Stimulated activated CD8-positive, alpha-beta memory T cell treated with anti-CD3 and anti-CD28 coated beads, Interleukin-12 subunit alpha, Interleukin-12 subunit beta, amount 100 ng/mL, for 24 hours (primary cell): Measurements from ENCODE around the gene SCN9A.
"Not testable (repeated sequence)": the region's sequence is repeated elsewhere in the genome, so short reads cannot be mapped to it uniquely, and the experiment has no call there.

ENCODE experiments used
- DNase-seq: peaks from one replicate; pipeline ENCODE4 v3.0.0-alpha.2; 2020; ENCODE audit errors: extremely low read depth

The SCN9A gene

DNA sequence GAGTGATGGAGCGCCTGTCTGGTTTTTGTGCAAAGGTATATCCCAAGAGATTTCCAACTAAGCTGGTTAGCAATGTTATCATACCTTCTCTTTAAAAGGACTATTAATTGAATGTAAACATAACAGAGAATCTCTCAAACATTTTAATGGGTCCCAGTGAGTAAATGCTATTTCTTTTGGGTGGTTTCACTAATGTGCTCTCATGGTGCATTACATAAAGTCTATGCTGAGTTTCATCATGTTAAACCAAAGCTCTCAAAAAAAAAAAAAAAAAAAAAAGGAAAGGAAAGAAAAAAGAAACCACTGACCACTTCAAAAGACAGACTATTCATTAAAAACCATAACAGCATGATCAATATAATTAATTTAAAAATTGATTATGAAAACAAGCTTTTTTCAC lies 128.8 kb downstream of the SCN9A start:
- no peak for DNase-seq

DNA sequence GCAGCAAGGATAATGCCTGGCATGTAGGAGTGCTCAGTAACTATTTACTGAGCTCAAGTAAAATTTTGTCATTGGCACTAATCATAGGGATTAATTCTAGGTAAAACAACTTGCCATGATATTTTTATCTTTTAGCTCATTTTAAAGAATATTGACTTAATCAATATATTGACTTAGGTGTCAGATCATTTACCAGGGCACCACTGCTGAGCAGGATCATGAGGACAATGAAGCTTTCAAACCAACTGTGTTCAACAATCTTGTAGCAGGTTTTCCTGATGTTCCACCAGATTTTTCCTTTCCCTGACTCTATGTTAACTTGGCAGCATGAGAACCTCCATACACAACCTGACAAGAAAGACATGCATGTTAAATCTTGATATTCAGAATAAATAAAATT lies 133.4 kb downstream of the SCN9A start:
- DNase-seq = no peak

DNA sequence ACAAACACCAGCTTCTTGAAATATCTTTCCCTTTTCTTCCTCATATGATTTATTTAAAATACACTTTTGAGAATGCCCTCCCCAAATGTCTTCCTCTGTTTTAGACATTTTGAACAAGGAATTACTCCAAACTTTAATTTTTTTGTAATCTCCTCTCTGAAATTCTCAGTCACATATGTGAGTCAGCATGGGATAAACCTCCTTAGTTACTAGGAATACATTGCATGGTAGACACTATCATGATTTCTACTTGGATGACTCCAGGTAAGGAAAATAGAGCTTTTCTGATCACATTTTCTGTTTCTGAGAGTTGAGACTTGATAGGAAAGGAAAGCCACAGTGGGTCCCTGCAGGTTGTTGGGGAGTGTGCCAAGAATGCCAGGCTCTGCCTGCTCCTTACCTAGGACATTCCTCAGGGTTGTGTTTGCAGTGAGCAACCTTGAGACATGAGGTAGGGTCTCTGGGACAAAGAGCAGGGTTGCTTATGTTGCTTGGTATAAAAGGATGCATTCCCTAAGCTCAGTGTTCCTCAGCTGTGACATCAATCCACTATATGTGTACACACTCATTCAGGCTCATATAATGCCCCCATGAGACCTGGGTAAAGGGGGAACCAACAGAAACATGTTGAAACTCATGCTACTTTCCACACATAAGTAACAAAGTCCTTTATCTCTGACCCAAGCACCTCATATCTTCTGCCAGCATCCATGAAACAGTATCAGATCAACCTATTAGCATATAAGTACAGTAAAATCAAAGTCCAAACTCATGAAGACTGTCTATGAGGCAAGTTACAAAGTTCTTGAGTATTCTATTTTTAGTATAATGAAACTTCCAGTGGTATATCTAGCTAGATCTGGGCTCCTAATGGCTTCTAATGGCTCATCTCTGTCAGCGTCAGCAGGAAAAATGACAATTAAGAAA lies 135.1 kb downstream of the SCN9A start:
- no peak for DNase-seq

DNA sequence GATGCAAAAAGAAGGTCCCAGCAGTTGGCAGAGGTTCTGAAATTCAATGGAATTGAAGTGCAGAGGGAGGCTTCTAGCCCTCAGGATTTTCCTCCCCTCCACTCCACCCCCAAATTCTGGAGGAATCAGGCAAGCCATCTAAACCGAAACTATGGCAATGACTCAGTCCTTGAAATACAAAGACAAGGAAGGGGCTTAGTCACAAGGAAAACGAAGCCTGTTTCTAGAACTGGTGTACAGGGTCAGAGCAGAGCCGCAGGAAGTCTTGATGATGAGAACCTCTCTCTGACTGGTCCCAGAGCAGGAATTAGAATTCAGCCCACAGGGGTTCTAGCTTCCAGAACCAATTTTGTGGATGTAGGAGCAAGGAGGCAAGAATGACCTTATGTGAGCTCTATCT lies 136.2 kb downstream of the SCN9A start:
- DNase-seq = no peak

DNA sequence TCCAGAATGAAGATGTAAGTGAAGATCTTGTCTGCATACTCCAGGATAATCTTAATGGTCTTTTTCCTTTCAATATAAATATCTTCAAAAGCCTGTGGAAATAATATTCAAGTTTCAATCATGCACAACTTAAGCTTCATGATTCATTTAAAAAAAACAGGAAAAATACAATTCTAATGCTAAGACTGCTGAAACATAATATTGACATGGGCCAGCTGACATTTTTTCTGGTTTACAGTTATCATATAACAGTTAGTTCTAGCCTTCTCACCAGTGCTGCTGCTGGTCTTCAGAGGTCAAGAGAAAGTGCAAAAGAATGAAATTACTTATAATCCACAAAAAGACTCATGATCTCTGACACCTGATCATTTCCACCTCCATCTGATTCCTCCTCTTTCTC lies 137.6 kb downstream of the SCN9A start:
- no peak for DNase-seq

DNA sequence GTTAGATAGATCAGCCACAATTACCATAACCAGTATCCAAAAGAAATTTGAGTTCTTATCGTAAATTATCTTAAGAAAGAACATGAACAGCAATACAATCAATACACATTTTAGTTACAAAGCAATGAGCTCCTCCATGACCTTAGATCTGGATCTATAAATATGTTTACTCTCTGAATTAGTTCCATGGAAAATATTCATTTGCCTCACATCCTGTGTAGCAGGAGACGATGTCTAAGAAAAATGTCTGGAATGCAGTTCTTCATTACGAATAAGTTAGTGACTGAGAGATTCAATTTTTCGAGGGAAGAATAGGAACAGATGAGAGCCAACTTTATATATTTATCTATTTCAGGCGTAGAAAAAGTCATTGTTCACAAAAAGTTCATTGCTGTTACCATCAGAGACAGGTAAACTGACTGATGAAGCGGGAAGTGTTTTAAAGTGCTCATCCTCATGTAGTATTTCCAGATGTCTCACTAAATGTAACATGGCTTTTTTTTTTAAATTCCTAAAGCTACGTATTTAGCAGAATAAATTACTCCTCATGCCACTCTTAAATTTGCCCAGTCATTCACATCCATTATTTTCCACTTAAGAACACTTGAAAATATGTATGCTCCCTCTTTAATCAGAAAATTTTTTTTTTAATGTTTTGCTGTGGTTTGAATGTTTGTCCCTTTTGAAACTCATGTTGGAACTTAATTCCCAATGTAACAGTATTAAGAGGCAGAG lies 141.5 kb downstream of the SCN9A start:
- DNase-seq = no peak

DNA sequence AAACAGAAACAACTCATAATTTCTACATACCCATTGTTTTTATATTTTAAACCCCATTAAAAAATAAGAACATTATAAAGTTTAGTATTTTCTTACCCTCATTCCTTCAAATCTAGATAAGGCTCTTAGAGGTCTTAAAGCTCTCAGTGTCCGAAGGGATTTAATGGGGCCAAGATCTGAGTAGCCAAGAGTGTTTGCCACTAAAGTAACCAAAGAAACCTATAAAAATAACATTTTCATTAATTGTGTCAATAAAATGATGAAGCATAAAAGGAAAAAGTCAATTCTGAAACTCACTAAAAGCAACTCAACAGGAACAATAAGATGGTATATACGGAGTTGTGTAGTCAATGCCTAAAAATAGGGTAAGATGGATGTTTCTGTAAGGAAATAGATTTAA lies 142.5 kb downstream of the SCN9A start:
- no peak for DNase-seq

DNA sequence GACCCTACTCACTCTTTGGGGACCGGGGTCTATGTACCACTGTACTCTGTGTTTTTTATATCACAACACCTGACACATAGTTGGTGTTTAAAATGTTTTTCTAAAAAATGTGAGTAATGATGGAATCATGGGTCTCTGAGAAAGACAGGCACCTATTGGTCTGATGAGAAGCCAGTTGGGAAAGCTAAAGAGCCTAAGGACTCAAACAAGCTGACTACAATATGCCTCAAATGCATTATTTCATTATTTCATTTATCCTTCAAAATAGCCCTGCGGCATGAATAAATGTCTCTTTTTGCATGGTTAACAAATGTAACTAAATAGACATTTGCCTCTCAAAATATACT lies 145.0 kb downstream of the SCN9A start:
- DNase-seq = no peak

DNA sequence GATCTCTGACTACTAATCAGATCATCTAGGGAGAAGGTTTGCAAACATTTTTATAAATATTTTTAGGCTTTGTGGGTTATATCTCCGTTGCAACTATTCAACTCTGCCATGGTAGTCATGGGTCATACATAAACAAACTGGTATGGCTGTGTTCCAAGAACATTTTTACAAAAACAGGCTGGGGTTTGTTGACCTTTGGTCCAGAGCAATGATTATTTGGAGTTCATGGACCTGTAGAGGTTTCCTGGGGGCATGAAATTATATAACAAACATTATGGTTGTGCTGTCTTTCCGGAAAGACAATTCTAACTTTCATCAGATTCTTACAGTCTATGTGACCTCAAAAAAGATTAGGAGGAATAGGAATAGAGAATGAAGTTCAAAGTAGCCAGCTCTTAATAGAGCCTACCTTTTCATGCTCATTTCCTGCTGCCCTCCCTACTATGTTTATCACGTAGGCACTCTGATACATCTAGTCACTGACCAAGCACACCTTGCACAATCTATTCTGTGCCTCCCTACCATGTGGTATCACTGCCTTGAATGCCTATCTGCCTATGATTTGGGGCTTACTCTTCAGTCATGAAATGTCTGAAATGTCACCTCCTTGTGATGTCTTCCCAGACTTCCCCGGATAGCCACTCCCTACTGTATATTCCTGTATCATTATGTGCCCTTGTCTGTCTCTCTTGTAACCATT lies 145.6 kb downstream of the SCN9A start:
- no peak for DNase-seq

DNA sequence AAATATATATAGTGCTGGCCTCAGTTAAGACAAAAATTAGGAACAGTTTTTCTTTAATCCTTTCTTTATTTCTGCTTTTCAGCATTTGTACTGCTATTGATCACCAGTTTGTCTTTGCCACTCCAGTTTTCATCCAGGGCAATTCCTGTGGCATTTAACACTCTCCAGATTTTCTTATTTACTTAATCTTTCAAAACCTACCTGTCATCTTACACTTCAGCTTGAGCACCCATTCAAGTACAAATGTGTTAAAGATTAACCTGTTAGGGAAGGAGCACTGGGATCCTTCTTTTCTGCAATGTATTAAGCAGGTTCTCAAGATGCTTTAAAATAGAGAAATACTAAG lies 146.1 kb downstream of the SCN9A start:
- DNase-seq = no peak

DNA sequence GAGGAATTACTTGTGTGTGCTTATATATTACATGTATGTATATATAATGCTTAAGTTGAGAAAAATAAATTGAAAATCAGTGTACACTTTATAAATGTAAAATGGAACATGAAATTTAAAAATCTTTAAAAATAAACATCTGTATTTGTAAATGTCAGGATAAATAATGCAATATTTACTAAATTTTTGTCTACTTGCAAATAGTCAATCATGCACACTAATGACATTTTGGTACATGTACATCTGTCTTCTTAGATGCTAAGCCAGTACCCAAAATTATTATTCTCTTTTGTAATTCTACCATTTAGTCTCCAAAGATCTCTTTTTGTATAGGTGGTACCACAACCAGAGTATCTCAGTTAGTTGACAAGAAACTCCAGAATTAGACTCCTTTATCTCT lies 151.5 kb downstream of the SCN9A start:
- no peak for DNase-seq

DNA sequence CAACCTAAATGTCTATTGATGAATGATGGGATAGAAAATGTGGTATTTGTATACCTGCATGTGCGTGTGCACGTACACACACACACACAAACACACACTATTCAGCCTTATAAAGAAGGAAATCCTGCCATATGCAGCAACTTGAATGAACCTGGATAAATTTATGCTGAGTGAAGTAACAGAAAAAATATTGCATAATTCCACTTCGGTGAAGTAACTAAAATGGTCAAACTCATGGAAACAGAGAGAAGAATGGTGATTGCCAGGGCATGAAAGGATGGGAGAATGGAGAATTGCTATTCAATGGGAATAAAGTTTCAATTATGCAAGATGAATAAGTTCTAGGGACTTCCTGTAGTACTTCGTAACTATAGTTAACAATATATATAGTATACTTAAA lies 152.4 kb downstream of the SCN9A start:
- DNase-seq = no peak

DNA sequence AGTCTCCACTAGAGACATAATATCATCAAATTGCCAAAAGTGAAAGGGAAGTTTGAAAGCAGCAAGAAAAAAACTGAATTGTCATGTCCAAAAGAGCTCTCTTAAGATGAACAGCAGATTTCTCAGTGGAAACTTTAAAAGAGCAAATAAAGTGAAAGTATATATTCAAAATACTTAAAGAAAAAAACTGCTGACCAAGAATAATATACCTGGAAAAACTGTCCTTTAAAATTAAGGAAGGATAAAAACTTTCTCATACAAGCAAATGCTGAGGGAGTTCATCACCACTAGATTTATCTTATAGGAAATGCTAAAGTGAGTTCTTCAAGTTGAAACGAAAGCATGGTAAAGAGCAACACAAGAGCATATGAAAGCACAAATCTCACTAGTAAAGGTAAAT lies 164.7 kb downstream of the SCN9A start:
- no peak for DNase-seq

DNA sequence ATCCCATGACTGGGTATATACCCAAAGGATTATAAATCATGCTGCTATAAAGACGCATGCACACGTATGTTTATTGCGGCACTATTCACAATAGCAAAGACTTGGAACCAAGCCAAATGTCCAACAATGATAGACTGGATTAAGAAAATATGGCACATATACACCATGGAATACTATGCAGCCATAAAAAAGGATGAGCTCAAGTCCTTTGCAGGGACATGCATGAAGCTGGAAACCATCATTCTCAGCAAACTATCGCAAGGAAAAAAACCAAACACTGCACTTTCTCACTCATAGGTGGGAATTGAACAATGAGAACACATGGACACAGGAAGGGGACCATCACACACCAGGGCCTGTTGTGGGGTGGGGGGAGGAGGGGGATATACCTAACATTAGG lies 165.8 kb downstream of the SCN9A start:
- DNase-seq = not testable (repeated sequence)

DNA sequence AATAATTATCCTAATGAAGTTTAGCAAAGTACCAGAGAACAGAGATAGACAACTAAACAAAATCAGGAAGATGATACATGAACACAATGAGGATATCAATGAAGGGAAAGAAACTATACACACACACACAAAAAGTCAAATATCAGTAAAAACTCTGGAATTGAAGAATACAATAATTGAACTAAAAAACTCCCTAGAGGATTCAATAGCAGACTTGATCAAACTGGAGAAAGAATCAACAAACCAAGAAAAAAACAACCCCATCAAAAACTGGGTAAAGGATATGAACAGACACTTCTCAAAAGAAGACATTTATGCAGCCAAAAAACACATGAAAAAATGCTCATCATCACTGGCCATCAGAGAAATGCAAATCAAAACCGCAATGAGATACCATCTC lies 166.4 kb downstream of the SCN9A start:
- DNase-seq = not testable (repeated sequence)

DNA sequence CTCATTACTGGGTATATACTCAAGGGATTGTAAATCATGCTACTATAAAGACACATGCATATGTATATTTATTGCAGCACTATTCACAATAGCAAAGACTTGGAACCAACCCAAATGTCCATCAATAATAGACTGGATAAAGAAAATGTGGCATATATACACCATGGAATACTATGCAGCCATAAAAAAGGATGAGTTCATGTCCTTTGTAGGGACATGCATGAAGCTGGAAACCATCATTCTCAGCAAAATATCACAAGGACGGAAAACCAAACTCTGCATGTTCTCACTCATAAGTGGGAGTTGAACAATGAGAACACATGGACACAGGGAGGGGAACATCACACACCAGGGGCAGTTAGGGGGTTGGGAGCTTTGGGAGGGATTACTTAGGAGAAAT lies 169.6 kb downstream of the SCN9A start:
- not testable (repeated sequence) for DNase-seq

DNA sequence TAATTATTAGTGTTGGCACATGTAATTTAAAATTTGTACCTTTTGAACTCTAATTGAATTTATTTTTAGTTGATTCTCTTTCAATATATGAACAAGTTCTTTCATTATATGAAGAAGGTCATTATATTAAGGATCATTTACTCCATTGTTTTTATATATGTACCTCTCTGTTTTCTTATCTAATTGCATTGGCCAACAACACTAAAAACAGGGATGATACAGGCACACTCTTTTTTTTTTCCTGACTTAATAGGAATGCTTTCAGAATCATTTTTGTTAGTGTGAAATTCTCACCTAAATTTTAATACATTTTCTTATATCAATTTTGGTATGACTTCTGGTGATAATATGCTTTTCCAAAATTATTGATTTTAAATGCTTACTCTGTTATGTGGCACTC lies 173.0 kb downstream of the SCN9A start:
- DNase-seq = no peak

DNA sequence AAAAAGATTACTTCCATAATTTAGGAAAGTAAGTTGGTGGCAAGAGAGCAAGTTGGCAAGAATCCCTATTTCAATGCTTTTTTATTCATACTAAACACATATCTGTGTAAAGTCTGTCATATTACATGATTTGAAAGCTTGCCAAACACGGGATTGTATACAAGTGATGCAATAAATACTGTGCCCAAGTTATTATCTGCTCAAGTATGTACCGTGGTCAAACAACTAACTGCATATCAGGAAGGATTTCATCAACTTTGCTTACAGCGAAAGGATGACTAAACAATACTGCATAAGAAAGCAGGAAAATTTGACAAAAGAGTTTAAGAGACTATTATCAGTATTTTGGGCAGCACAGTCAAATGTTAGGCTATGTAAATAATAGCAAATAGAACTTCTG lies 178.3 kb downstream of the SCN9A start:
- no peak for DNase-seq

DNA sequence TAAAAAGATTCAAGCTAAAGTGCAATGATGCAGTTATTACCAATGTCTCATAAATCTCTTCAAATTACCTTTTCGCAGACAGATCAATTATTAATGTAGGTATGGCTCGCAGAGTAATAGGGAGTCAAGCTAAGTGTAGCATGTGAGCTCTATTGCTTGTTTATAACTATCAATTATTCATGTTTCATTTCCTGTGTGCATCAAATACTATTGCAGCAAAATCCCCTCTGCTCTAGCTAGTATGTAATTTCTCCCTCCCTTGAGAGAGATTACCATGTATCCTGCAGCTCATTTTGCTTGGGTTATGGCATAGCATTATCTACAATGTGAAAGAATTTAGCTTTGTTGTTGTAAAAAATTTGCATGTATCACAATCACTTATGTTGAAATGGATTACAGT lies 182.3 kb downstream of the SCN9A start:
- no peak for DNase-seq

DNA sequence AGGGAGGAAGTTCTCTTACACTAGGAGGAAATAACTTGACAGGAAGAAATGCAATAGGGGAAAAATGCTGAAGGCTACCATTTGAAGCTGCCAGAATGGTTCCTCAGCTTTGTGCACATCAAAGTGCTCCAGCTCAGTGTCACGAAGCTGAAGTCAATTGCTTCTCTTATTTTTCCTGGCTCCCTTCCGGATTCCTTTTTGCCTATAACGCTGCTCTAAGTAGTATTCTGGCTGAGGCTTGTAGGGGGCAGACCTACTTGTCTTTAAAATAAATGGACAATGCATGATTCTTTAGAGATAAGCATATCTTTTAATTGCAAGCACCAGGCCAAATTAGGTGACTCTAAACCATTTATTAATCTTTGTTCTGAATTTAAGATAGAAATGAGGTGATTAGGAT lies 187.7 kb downstream of the SCN9A start:
- no peak for DNase-seq

DNA sequence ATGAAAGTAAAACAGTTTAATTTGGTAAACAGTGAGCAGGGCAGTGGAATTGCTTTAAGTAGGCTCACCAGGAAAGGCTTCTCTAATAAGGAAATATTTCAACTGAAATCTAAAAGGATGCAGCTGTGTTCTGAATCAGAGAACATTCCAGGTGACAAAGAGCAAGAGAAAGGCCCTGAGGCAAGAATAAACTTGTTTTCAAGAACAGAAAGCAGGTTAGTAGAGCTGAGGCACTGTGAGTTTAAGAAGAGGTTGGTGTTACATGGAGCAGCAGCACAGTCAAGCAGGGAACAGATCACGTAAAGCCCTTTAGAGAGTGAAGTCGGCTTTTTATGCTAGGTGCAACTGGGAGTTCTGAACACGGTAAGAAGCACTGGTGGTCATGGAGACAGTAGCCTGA lies 191.0 kb downstream of the SCN9A start:
- no peak for DNase-seq

DNA sequence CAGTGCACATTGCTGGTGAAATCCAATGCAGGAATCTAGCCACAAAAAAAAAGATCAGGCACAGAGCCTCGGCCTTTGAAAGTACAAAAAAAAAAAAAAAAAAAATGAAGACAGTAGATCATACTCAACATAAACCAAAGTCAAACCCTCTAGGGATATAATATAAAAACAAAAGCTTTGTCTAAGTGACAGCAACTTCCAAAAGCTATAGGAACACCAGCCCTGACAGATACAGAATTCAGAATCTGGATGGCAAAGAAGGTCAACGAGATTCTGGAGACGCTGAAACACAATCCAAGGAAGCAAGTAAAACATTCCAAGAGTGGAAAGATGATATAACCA lies 194.0 kb downstream of the SCN9A start:
- no peak for DNase-seq
